PC-9 (cell line): ENCODE data around the gene COL25A1. TPM values are rescaled to one million over a fixed set of nuclear protein-coding genes. Genes with fewer than 3 reads are reported as not detected.

ENCODE experiments used
- BruUV-seq: library from RNA; stranded (reverse); fragments of 400-500 nt; replicated peaks from 2 replicates; lab custom pipeline; 2021; lab: Mats Ljungman, UMichigan
- CTCF ChIA-PET: fragments of 300-600 bp; sonication (Branson Sonifier 250); formaldehyde crosslinking; loops from one replicate; lab custom pipeline; 2022; ENCODE audit warnings: antibody characterized with exemption; lab: Charles Lee
- POLR2A ChIA-PET: fragments of 300-600 bp; sonication (Branson Sonifier 250); formaldehyde crosslinking; loops from one replicate; lab custom pipeline; 2022; ENCODE audit warnings: antibody characterized with exemption; ENCODE audit not compliant: unreplicated experiment; lab: Charles Lee
- DNase-seq, 2 experiments: peaks; one replicate each; pipeline versions ENCODE4 v3.0.0 to v3.0.0-alpha.2; 2015 to 2022; ENCODE audit warnings: mixed read lengths in 1 of 2
- H2AFZ ChIP-seq: fragments of 200-600 bp; sonication (generic); 2 replicates; pipeline ENCODE4 v1.8.1; 2017; ENCODE audit warnings: antibody characterized with exemption
- H3F3A ChIP-seq: fragments of 200-600 bp; sonication (generic); 2 replicates; pipeline ENCODE4 v1.8.1; 2017; ENCODE audit warnings: antibody characterized with exemption, mild to moderate bottlenecking, low read depth; ENCODE audit not compliant: insufficient read depth
- H3K27ac ChIP-seq: fragments of 200-600 bp; sonication (generic); 2 replicates; pipeline ENCODE4 v1.6.1; 2016; ENCODE audit warnings: mixed run types
- H3K27me3 ChIP-seq: fragments of 200-600 bp; sonication (generic); 2 replicates; pipeline ENCODE4 v1.6.1; 2016; ENCODE audit warnings: low read depth, mixed run types; ENCODE audit not compliant: insufficient read depth
- H3K36me3 ChIP-seq: fragments of 200-600 bp; sonication (generic); 2 replicates; pipeline ENCODE4 v1.6.1; 2016; ENCODE audit warnings: low read depth, mixed run types
- H3K4me1 ChIP-seq: fragments of 200-600 bp; sonication (generic); replicated peaks from 2 replicates; pipeline ENCODE4 v1.6.1; 2016; ENCODE audit warnings: mixed run types; ENCODE audit not compliant: insufficient read depth
- H3K4me2 ChIP-seq: fragments of 200-600 bp; sonication (generic); 2 replicates; pipeline ENCODE4 v1.6.1; 2017; ENCODE audit warnings: mixed run types
- H3K4me3 ChIP-seq: fragments of 200-600 bp; sonication (generic); 2 replicates; pipeline ENCODE4 v1.6.1; 2016; ENCODE audit warnings: mixed run types
- H3K79me2 ChIP-seq: fragments of 200-600 bp; sonication (generic); 2 replicates; pipeline ENCODE4 v1.6.1; 2017; ENCODE audit warnings: low read depth, mixed run types
- H3K9me2 ChIP-seq: fragments of 200-600 bp; sonication (generic); 2 replicates; pipeline ENCODE4 v1.8.1; 2017; ENCODE audit warnings: mild to moderate bottlenecking; ENCODE audit not compliant: insufficient read depth
- H3K9me3 ChIP-seq: fragments of 200-600 bp; sonication (generic); 2 replicates; pipeline ENCODE4 v1.8.1; 2016; ENCODE audit warnings: low read depth; ENCODE audit not compliant: insufficient read depth
- H4K20me1 ChIP-seq: fragments of 200-600 bp; sonication (generic); 2 replicates; pipeline ENCODE4 v1.8.1; 2017; ENCODE audit not compliant: insufficient read depth
- CTCF ChIP-seq: fragments of 200-600 bp; sonication (generic); conservative IDR thresholded peaks from 2 replicates; pipeline ENCODE4 v1.6.1; 2017; ENCODE audit warnings: mixed run types, antibody characterized with exemption, mild to moderate bottlenecking, moderate library complexity
- EZH2 ChIP-seq: fragments of 200-600 bp; sonication (generic); IDR thresholded peaks from 2 replicates; pipeline ENCODE4 v1.8.0; 2017; ENCODE audit warnings: antibody characterized with exemption, low read depth
- intact Hi-C: fragments of 100-400 bp; cut with micrococcal nuclease; formaldehyde crosslinking; loops from one replicate; pipeline ENCODE4 v1.10.0; 2022; ENCODE audit not compliant: unreplicated experiment
- total RNA-seq: library from RNA; stranded (reverse); gene quantifications from 2 replicates; pipeline ENCODE4 v1.2.3, GENCODE V29; 2021

COL25A1 gene
- total RNA-seq, 1 experiment from 2014 or later: not detected

- H3K4me2 ChIP-seq: no peak overlapping the region
- intact Hi-C loops: no loop called here
- H4K20me1 ChIP-seq: no peaks in the 10 kb centered on the region
- ChIA-PET CTCF (no interaction called here), POLR2A (no interaction called here)
- no TSS peak for BruUV-seq
- no peak overlapping the region for H2AFZ ChIP-seq
- H3K4me3 ChIP-seq: no peak overlapping the region
- no peaks in the 10 kb centered on the region for H3K9me3 ChIP-seq
- no peaks in the 10 kb centered on the region for H3F3A ChIP-seq
- no peaks in the 10 kb centered on the region for H3K9me2 ChIP-seq
- no peaks in the 10 kb centered on the region for H3K4me1 ChIP-seq
- no peaks in the 10 kb centered on the region for H3K27me3 ChIP-seq
- no peak for TF ChIP-seq EZH2
- no peak overlapping the region for H3K27ac ChIP-seq
- DNase-seq: peak in 1 of 2 experiments; percentile 3
- no peaks in the 10 kb centered on the region for H3K36me3 ChIP-seq
- no peaks in the 10 kb centered on the region for H3K79me2 ChIP-seq
These were observed 441.1 kb downstream of the COL25A1 start for GRCh38 chr4:108861334-108861733.

DNA sequence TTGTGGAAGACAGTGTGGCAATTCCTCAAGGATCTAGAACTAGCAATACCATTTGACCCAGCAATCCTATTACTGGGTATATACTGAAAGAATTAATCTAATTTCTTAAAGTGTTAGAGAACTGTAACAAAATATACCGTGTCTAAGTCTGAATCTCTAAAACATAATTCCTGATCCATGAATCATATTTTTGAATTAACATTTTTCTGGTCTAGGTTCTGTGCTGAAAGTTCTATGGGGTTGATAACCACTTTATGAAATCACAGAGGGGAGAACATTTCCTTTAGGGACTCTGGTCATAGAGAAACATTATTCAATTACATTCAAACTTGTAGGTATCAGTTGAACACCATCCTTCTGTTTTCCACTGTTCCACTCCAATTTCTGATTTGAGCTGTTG, 447.7 kb downstream of the COL25A1 start:
- no peak overlapping the region for H3K4me2 ChIP-seq
- H3K27ac ChIP-seq: no peak overlapping the region
- ChIA-PET POLR2A (no interaction called here), CTCF (no interaction called here)
- no peaks in the 10 kb centered on the region for H3K79me2 ChIP-seq
- no peaks in the 10 kb centered on the region for H3K9me3 ChIP-seq
- H3K27me3 ChIP-seq: no peaks in the 10 kb centered on the region
- intact Hi-C loops: no loop called here
- H2AFZ ChIP-seq: no peak overlapping the region
- H3K36me3 ChIP-seq: no peaks in the 10 kb centered on the region
- no peaks in the 10 kb centered on the region for H4K20me1 ChIP-seq
- TF ChIP-seq CTCF: no peak
- no peak for TF ChIP-seq EZH2
- H3F3A ChIP-seq: no peaks in the 10 kb centered on the region; the same call in 1 of the 2 replicates
- H3K9me2 ChIP-seq: no peaks in the 10 kb centered on the region; the same call in 1 of the 2 replicates
- H3K4me3 ChIP-seq: no peak overlapping the region
- H3K4me1 ChIP-seq: peaks cover 5% of the 10 kb centered on the region; the same call in 1 of the 2 replicates
- no TSS peak for BruUV-seq
- no peak for DNase-seq

GRCh38 chr4:108852691-108853090, 449.8 kb downstream of the COL25A1 start:
- POLR2A ChIA-PET: no interaction called here
- intact Hi-C loops: no loop called here
- CTCF ChIA-PET: no interaction called here

More at GRCh38 chr4:108852691-108853090, 449.8 kb downstream of the COL25A1 start:
- Histone ChIP-seq H3K79me2 (no peaks in the 10 kb centered on the region), H3K9me3 (no peaks in the 10 kb centered on the region), H3K4me1 (peaks cover 13% of the 10 kb centered on the region; the same call in 1 of the 2 replicates), H3K36me3 (no peaks in the 10 kb centered on the region), H3K27me3 (no peaks in the 10 kb centered on the region), H3K9me2 (no peaks in the 10 kb centered on the region; the same call in 1 of the 2 replicates), H3K4me3 (no peak overlapping the region), H3K4me2 (no peak overlapping the region), H3K27ac (no peak overlapping the region), H4K20me1 (no peaks in the 10 kb centered on the region), H3F3A (no peaks in the 10 kb centered on the region; the same call in 1 of the 2 replicates), H2AFZ (no peak overlapping the region)
- no peak for TF ChIP-seq CTCF
- no peak for TF ChIP-seq EZH2
- DNase-seq: no peak
- BruUV-seq: no TSS peak
